ENCODE results near the gene TPSG1.
"Not testable (repeated sequence)": the region's sequence is repeated elsewhere in the genome, so short reads cannot be mapped to it uniquely, and the experiment has no call there.

Gene TPSG1

GRCh38 chr16:1256874-1257322, 31.8 kb upstream of the TPSG1 start:
- no peak for DNase-seq (ENCODE audit: low spot score)

- DNase-seq (ENCODE audit: low spot score) = not testable (repeated sequence)
Observed at GRCh38 chr16:1256296-1256873, 31.3 kb upstream of the TPSG1 start.

- DNase-seq (ENCODE audit: low spot score) = not testable (repeated sequence)
Observed at GRCh38 chr16:1255276-1256122, 30.4 kb upstream of the TPSG1 start, which contains the start of gene TPSD1. Gene TPSD1 (plus strand): TSS chr16:1256069. CDS start chr16:1256281, 212 bp downstream.

DNA sequence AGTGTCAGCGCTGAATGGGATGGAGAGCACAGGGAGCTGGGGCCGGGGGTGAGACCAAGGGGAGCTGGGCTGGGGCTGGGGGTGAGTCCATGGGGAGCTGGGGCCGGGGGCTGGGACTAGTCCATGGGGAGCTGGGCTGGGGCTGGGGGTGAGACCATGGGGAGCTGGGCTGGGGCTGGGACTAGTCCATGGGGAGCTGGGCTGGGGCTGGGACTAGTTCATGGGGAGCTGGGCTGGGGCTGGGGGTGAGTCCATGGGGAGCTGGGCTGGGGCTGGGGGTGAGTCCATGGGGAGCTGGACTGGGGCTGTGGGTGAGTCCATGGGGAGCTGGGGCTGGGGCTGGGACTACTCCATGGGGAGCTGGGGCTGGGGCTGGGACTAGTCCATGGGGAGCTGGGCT, 29.8 kb upstream of the TPSG1 start:
- DNase-seq (ENCODE audit: low spot score) = not testable (repeated sequence)

- not testable (repeated sequence) for DNase-seq (ENCODE audit: low spot score)
Observed at GRCh38 chr16:1253701-1254364, 28.8 kb upstream of the TPSG1 start.

- DNase-seq (ENCODE audit: low spot score) = not testable (repeated sequence)
Observed at GRCh38 chr16:1249031-1249755, 24.1 kb upstream of the TPSG1 start.

GRCh38 chr16:1247903-1248537, 23.0 kb upstream of the TPSG1 start:
- DNase-seq (ENCODE audit: low spot score) = not testable (repeated sequence)

GRCh38 chr16:1245452-1246020, 20.5 kb upstream of the TPSG1 start:
- no peak for DNase-seq (ENCODE audit: low spot score)

DNA sequence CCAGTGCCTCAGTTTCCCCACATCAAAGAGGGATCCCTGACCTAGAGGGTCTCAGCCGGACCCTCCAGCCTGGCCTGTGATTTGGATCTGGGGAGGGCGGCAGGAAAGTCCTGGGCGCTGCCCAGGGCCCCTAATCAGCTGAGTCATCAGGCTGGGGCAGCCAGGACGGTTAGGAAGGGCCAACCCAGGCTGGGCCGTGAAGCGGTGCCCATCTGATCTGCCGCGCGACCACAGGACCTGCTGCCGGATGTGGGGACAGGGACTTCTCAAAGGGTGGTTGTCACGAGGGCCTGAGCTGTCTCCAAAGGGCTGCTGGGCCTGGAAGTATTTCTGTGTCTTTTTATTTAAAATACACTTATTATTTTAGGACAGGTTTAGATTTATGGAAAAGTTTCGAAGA, 19.8 kb upstream of the TPSG1 start:
- DNase-seq (ENCODE audit: low spot score) = no peak

DNA sequence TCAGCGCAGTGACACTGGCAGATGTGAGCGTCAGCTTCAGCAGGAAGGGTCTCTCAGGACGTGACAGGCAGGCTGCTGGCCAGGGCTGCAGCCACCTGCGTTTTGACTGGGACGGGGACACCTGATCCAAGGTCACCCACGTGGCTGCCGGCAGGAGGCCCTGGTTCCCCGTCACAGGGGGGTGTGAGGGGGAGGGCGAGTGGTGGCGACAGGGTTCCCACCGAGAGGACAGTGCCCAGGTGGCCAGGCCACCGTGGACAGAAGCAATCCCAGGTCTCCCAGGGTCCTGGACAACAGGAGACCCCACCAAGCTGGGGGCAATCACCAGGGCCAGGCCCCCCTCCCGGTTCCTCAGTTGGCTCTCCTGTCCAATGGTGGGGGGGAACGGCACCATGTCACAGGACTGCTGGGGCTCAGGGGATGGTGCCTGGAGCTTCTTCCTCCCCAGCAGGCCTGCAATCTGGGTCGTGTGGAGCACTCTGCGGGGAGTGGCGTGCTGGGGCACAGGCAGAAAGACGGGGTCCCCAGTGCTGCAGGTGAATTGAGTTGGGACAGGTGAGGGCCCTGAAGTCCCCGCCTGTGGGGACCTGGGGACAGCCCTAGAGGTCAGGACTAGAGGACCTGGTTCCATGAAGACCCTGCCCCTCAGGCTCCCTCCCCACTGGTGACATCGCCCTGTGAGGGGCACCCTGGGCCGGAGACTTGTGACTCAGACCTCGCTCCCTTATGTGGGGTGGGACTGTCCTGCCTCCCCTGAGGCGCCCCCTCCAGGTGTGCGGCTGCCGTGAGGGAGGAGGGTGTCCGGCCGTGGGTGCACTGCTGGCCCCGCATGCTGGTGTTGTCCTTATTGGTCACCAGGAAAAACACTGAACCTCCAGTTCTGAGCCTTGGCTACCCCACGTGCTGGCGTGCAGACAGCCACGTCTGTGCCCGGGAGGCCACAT, 19.1 kb upstream of the TPSG1 start:
- DNase-seq (ENCODE audit: low spot score) = not testable (repeated sequence)

DNA sequence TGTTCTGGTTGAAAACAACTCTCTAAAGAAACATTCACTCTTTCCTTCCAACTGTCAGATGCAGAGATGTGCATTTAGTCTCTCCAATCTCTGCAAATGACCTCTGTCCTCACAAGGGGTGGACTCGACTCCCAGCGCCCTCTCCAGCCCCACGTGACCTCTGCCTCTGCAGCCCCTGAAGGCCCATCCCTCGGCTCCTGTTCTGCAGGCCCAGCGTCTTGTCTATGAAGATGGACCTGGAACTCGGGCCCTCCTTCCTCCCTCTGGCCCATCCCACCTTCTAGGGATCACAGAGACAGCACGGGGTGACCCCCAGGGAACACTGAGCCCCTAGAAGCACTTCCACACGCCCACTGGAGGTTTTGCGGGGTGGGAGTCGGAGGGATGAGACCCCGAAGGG, 18.3 kb upstream of the TPSG1 start:
- DNase-seq (ENCODE audit: low spot score) = not testable (repeated sequence)

DNA sequence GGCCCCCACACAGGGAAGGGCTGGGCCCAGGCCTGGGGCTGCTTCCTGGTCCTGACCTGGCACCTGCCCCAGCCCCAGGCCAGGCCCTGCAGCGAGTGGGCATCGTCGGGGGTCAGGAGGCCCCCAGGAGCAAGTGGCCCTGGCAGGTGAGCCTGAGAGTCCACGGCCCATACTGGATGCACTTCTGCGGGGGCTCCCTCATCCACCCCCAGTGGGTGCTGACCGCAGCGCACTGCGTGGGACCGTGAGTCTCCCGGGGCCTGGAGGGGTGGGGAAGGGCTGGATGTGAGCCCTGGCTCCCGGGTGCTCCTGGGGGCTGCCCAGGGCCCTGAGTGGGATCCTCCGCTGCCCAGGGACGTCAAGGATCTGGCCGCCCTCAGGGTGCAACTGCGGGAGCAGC, 16.0 kb upstream of the TPSG1 start:
- not testable (repeated sequence) for DNase-seq (ENCODE audit: low spot score)

DNA sequence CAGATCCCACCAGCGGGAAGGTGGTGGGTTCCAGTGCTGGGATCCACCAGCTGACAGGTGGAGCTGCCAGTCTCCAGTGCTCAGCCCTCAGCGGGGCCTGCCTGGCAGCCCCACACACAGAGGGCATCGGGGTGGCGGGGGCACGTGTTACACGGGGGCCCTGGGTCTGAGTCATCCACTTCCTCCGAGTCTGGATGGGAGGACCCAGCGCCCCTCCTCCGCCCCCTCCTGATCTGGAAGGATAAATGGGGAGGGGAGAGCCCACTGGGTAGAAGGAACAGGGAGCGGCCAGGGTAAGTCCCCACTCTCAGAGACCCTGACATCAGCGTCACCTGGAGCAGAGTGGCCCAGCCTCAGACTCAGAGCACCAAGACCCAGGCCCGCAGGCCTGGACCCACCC, 15.4 kb upstream of the TPSG1 start, which contains the start of gene TPSAB1:
Gene TPSAB1, plus strand, starts transcription at position 270 of the 400 bp plus-strand sequence. CDS start 234 bp downstream, outside the sequence.
- not testable (repeated sequence) for DNase-seq (ENCODE audit: low spot score)

- DNase-seq (ENCODE audit: low spot score) = not testable (repeated sequence)
Observed at GRCh38 chr16:1239575-1239974, 14.5 kb upstream of the TPSG1 start.

- DNase-seq (ENCODE audit: low spot score) = not testable (repeated sequence)
Observed at GRCh38 chr16:1238909-1239308, 13.8 kb upstream of the TPSG1 start.

GRCh38 chr16:1237990-1238389, 12.9 kb upstream of the TPSG1 start:
- no peak for DNase-seq (ENCODE audit: low spot score)

DNA sequence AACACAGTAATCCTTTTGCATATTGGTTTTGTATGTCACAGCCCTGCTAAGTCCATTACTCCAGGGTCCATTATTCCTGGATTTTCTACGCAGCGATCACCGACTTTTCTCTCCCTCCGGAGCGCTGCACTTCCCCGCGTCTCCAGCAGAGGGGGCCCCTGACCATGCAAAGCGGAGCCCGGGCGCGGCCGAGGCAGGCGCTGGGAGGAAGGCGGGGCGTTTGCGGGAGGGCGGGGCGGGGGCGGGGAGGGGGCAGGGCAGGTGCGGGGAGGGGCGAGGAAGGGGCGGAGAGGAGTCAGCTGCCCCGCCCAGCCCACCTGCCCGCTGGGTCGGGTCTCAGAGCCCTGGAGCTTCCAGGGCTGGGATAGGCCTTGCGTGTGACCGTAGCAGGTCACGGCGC, 11.6 kb upstream of the TPSG1 start:
- not testable (repeated sequence) for DNase-seq (ENCODE audit: low spot score)

GRCh38 chr16:1232049-1232748, 7.1 kb upstream of the TPSG1 start:
- DNase-seq (ENCODE audit: low spot score) = not testable (repeated sequence)

DNA sequence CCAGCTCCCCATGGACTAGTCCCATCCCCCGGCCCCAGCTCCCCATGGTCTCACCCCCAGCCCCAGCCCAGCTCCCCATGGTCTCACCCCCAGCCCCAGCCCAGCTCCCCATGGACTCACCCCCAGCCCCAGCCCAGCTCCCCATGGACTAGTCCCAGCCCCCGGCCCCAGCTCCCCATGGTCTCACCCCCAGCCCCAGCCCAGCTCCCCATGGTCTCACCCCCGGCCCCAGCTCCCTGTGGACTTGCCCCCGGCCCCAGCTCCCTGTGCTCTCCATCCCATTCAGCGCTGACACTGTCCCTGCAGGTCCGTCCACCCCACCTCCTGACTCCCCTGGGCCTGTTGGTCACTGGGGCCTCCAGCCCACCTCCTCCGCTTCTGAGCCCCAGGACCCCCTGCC, 6.2 kb upstream of the TPSG1 start:
- not testable (repeated sequence) for DNase-seq (ENCODE audit: low spot score)

Measured in putamen (tissue), 1 donor.